Kidney (tissue), 14 donors: ENCODE results near the gene MEGF8. TPM values are rescaled to one million over a fixed set of nuclear protein-coding genes. Genes with fewer than 3 reads are reported as not detected.

Source experiments
- DNase-seq, 5 donors: peaks; one replicate each; pipeline ENCODE4 v3.0.0-alpha.2; 2013 to 2020
- FAIRE-seq: peaks from 2 replicates; lab custom pipeline; 2012; peaks lifted over from hg19 to GRCh38; lab: Jason Lieb, UNC
- H3K27ac ChIP-seq, 2 donors: one replicate each; pipeline ENCODE4 v1.7.0; 2013; ENCODE audit warnings: low read depth in 2 of 2, low read length in 2 of 2, inconsistent platforms in 1 of 2
- H3K27me3 ChIP-seq: one replicate; pipeline ENCODE4 v1.7.1; 2013; ENCODE audit warnings: low read length, inconsistent platforms; ENCODE audit not compliant: control insufficient read depth, insufficient read depth
- H3K36me3 ChIP-seq, 3 donors: one replicate each; pipeline versions ENCODE4 v1.7.0 to v1.7.1; 2013; ENCODE audit warnings: low read length in 3 of 3, control low read depth in 1 of 3, inconsistent platforms in 1 of 3; ENCODE audit not compliant: insufficient read depth in 3 of 3, control insufficient read depth in 2 of 3
- H3K4me1 ChIP-seq, 3 donors: one replicate each; pipeline versions ENCODE4 v1.7.0 to v1.7.1; 2013; ENCODE audit warnings: low read length in 3 of 3, inconsistent platforms in 1 of 3, low read depth in 1 of 3; ENCODE audit not compliant: control insufficient read depth in 2 of 3, insufficient read depth in 2 of 3
- H3K4me3 ChIP-seq, 3 donors: one replicate each; pipeline versions ENCODE4 v1.7.0 to v1.8.1; 2013; ENCODE audit warnings: low read length in 3 of 3, control low read depth in 1 of 3, inconsistent platforms in 1 of 3
- H3K9ac ChIP-seq, 3 donors: one replicate each; pipeline versions ENCODE4 v1.7.0 to v1.7.1; 2013; ENCODE audit warnings: low read length in 3 of 3, control low read depth in 1 of 3, inconsistent platforms in 1 of 3
- H3K9me3 ChIP-seq, 3 donors: one replicate each; pipeline versions ENCODE4 v1.7.0 to v1.7.1; 2013; ENCODE audit warnings: low read length in 3 of 3, control low read depth in 1 of 3, inconsistent platforms in 1 of 3; ENCODE audit not compliant: control insufficient read depth in 2 of 3, insufficient read depth in 1 of 3
- intact Hi-C: fragments of 100-400 bp; cut with DNase I; formaldehyde crosslinking; loops from one replicate; pipeline ENCODE4 v1.11.1; 2022
- polyA plus RNA-seq: library from polyadenylated mRNA; stranded (reverse); fragments of 350-450 nt; fragmentation: Illumina TruSeq; extraction: RNeasy Lipid Tissue Mini Kit (QIAGEN cat#74804); gene quantifications from one replicate; pipeline ENCODE4 v1.2.3, GENCODE V29; 2014; ENCODE audit warnings: low read depth, low replicate concordance; ENCODE audit not compliant: insufficient read depth
- total RNA-seq: library from RNA; stranded (reverse); fragmentation: NEBNext Ultra II Directional; extraction: Animal tissue kit (Norgen Biotek cat#: 25700); gene quantifications from one replicate; pipeline ENCODE4 v1.2.1, GENCODE V29; 2021
- TF ChIP-seq, protein P1 (sequence below): IDR thresholded peaks from 3 replicates; pipeline ENCODE4 v1.5.1; 2012; ENCODE audit warnings: mild to moderate bottlenecking, moderate library complexity, borderline replicate concordance; ENCODE audit not compliant: insufficient read depth; ENCODE audit errors: extremely low read depth
- donor health status: control.
- donor health status: control.
- donor health status: control.
- donor health status: control.
- donor health status: control.
- donor health status: DM: yes; HTN: yes; CAD: no.
- donor health status: Normal renal cell carcinoma (clear cell type).

The MEGF8 gene
- total and polyA plus RNA-seq, 2 donors from 2014 or later, result 8.7 to 31.6 TPM

DNA sequence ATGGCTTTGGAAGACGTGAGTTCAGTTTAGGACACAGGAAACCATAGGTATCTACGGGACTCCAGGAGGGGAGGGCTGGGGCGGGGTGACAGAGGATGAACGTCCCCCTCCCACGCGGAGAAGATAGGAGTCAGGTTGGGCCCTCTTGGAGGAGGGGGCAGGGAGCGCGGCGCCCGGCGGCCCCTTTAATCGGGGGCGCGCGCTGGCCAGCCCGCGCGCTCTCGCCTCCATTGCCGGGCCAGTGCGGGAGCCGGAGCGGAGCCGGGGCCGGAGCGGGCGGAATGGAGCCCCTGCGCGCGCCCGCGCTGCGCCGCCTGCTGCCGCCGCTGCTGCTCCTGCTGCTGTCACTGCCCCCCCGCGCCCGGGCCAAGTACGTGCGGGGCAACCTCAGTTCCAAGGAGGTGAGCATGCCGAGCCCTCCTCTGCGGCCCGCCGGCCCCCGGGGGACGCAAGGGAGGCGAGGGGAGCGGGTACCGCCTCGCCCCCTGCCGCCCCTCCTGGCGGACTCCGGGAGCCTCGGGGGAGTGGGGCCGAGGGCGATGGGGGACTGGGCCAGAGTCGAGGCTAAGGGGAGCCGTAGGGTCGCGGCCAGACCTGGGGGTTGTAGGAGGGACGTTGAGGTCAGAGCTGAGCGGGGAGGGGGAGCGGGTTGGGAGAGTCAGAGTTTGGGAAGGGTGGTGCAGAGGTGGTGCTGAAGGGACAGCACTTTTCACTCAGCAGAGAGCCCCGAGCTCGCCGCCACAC lies 12.2 kb upstream of the MEGF8 start, which contains the start of gene TMEM145:
Gene TMEM145 (plus strand): TSS at position 214 of the 744 bp plus-strand sequence. CDS start 68 bp downstream, at position 282.
- Histone ChIP-seq H3K9me3 (no peaks in the 10 kb centered on the region), H3K9ac (no peak within 1 kb of the TSS), H3K4me3 (no peak within 1 kb of the TSS), H3K27me3 (no peaks in the 10 kb centered on the region), H3K4me1 (no peaks in the 10 kb centered on the region), H3K27ac (no peak within 1 kb of the TSS), H3K36me3 (no peaks in the 10 kb centered on the region)
- TF ChIP-seq, protein P1, sequence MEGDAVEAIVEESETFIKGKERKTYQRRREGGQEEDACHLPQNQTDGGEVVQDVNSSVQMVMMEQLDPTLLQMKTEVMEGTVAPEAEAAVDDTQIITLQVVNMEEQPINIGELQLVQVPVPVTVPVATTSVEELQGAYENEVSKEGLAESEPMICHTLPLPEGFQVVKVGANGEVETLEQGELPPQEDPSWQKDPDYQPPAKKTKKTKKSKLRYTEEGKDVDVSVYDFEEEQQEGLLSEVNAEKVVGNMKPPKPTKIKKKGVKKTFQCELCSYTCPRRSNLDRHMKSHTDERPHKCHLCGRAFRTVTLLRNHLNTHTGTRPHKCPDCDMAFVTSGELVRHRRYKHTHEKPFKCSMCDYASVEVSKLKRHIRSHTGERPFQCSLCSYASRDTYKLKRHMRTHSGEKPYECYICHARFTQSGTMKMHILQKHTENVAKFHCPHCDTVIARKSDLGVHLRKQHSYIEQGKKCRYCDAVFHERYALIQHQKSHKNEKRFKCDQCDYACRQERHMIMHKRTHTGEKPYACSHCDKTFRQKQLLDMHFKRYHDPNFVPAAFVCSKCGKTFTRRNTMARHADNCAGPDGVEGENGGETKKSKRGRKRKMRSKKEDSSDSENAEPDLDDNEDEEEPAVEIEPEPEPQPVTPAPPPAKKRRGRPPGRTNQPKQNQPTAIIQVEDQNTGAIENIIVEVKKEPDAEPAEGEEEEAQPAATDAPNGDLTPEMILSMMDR, result no peak
- FAIRE-seq, result no peak
- DNase-seq, result peak; percentile 64 to 82 (median 77)
- intact Hi-C loops, result no loop called here

DNA sequence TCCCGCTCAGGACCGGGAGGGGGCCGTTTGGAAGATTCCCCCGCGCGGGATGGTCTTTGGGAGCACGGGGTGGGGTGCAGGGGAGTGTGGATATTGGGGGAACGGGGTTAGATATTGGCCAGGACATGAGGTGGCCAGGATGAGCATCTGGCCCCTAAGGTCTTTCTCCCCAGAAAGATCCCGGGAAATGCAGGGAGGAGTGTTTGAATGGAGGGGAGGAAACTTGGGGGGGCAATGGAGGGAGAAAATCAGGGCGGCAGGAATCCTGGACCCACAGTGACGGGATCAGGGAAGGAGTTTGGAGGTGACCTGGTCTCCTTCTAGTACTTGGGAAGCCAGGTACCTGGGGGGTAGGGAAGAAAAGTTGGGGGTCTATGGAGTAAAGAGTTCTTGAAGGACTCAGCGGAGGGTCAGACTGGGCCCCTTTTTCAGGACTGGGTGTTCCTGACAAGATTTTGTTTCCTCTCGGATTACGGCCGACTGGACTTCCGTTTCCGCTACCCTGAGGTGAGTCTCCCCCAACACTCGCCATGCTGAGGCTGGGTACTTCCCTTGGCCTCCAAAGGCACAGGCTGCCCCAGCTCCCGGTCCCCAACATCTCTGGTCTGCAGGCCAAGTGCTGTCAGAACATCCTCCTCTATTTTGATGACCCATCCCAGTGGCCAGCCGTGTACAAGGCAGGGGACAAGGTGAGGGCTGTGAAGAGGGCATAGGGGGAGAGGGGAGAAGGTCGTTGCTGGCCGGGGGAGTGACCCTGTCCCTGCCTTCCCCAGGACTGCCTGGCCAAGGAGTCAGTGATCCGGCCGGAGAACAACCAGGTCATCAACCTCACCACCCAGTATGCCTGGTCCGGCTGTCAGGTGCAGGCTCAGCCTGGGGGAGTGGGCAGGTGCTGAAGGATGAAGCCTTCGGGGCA lies 11.3 kb upstream of the MEGF8 start:
- no peak overlapping the region for H3K4me3 ChIP-seq

DNA sequence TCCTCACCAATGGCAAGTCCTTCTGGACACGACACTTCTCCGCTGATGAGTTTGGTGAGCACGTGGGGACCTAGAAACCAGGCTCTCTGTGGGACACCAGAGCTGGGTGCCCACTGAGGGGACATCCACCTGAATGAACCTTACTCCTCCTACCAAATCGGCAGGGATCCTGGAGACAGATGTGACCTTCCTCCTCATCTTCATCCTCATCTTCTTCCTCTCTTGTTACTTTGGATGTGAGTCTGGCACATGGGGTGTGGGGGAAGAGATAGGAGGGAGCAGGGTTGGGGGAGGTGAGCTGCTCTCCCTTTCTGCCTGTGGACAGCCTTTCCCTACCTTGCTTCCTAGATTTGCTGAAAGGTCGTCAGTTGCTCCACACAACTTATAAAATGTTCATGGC lies 10.4 kb upstream of the MEGF8 start:
- DNase-seq (no peak), FAIRE-seq (no peak)
- no peak overlapping the region for H3K9ac ChIP-seq
- intact Hi-C loops, result no loop called here
- TF ChIP-seq, protein P1, result no peak
- H3K27ac ChIP-seq, result no peak overlapping the region
- no peaks in the 10 kb centered on the region for H3K9me3 ChIP-seq
- H3K27me3 ChIP-seq, result no peaks in the 10 kb centered on the region
- H3K36me3 ChIP-seq, result no peaks in the 10 kb centered on the region
- H3K4me1 ChIP-seq, result no peaks in the 10 kb centered on the region
- H3K4me3 ChIP-seq, result no peak overlapping the region

More for the DNA sequence above, 11.3 kb upstream of the MEGF8 start:
- TF ChIP-seq, protein P1, result no peak
- no peaks in the 10 kb centered on the region for H3K27me3 ChIP-seq
- H3K36me3 ChIP-seq, result no peaks in the 10 kb centered on the region
- no peaks in the 10 kb centered on the region for H3K9me3 ChIP-seq
- no peaks in the 10 kb centered on the region for H3K4me1 ChIP-seq
- no peak overlapping the region for H3K27ac ChIP-seq
- no peak overlapping the region for H3K9ac ChIP-seq
- FAIRE-seq (no peak), DNase-seq (no peak)
- intact Hi-C loops, result no loop called here
